Breast epithelium (tissue), 3 donors: Measurements from ENCODE around the gene TMOD2.

Experiments used
- POLR2A ChIP-seq: fragments of 450-650 bp; IDR thresholded peaks from one replicate; pipeline ENCODE4 v1.6.1; 2016; ENCODE audit warnings: antibody characterized with exemption, mild to moderate bottlenecking, moderate library complexity
- TF ChIP-seq, protein P1 (sequence below), 3 donors: fragments of 450-650 bp; IDR thresholded peaks; one replicate each; pipeline ENCODE4 v1.5.1; 2016 to 2017; ENCODE audit warnings: antibody characterized with exemption in 3 of 3, mild to moderate bottlenecking in 3 of 3, moderate library complexity in 3 of 3

DNA sequence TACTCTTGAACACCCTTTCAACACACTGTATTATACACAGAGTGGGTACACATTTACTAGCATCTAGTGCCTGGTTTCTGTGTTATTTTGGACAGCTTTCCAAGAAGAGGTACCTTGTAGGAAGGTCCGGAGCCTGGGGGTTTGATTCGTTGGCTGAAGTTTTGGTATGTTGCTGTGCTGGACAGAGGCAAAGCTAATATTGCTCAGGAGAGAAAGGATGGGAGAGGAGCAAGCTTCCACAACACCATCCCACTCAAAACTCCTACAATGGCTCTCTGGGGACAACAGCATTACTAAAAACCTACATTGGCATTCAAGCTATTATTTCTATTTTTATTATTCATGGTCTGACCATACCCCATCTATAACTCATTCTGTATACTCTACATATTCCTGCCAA lies 12.8 kb upstream of the TMOD2 start:
- TF ChIP-seq, protein P1, sequence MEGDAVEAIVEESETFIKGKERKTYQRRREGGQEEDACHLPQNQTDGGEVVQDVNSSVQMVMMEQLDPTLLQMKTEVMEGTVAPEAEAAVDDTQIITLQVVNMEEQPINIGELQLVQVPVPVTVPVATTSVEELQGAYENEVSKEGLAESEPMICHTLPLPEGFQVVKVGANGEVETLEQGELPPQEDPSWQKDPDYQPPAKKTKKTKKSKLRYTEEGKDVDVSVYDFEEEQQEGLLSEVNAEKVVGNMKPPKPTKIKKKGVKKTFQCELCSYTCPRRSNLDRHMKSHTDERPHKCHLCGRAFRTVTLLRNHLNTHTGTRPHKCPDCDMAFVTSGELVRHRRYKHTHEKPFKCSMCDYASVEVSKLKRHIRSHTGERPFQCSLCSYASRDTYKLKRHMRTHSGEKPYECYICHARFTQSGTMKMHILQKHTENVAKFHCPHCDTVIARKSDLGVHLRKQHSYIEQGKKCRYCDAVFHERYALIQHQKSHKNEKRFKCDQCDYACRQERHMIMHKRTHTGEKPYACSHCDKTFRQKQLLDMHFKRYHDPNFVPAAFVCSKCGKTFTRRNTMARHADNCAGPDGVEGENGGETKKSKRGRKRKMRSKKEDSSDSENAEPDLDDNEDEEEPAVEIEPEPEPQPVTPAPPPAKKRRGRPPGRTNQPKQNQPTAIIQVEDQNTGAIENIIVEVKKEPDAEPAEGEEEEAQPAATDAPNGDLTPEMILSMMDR (IDR thresholded peaks at IDR 0.05), result no peak
- no peak for TF ChIP-seq POLR2A
